Activated T-cell treated with anti-CD3 and anti-CD28 coated beads, Interleukin-2, amount 50 U/mL, for 4 hours (primary cell): ENCODE results near the gene HMGN2. TPM values are rescaled to one million over a fixed set of nuclear protein-coding genes. Genes with fewer than 3 reads are reported as not detected.

Experiments used
- ATAC-seq, 2 donors: fragments of 200-7000 bp; cut with Tn5 transposase; one replicate each; pipeline ENCODE4 v1.10.0; 2021
- DNase-seq: peaks from one replicate; pipeline ENCODE4 v3.0.0-alpha.2; 2020
- H3K27me3 Mint-ChIP-seq: one replicate; pipeline ENCODE4 v1.8.0; 2021; ENCODE audit warnings: low read depth, mixed read lengths
- H3K36me3 Mint-ChIP-seq: one replicate; pipeline ENCODE4 v1.8.0; 2022; ENCODE audit warnings: mixed read lengths; ENCODE audit not compliant: insufficient read depth
- H3K4me1 Mint-ChIP-seq: one replicate; pipeline ENCODE4 v1.8.0; 2021; ENCODE audit warnings: low read depth, mixed read lengths
- H3K4me3 Mint-ChIP-seq: one replicate; pipeline ENCODE4 v1.8.0; 2021; ENCODE audit warnings: mild to moderate bottlenecking, moderate library complexity, mixed read lengths
- H3K9me3 Mint-ChIP-seq: one replicate; pipeline ENCODE4 v1.8.0; 2021; ENCODE audit warnings: mixed read lengths
- total RNA-seq, 3 donors: library from RNA; stranded (reverse); gene quantifications; one replicate each; pipeline ENCODE4 v1.2.1, GENCODE V29; 2021

HMGN2 gene
- total RNA-seq, 3 donors from 2014 or later: 417 to 447 (median 437) TPM

DNA sequence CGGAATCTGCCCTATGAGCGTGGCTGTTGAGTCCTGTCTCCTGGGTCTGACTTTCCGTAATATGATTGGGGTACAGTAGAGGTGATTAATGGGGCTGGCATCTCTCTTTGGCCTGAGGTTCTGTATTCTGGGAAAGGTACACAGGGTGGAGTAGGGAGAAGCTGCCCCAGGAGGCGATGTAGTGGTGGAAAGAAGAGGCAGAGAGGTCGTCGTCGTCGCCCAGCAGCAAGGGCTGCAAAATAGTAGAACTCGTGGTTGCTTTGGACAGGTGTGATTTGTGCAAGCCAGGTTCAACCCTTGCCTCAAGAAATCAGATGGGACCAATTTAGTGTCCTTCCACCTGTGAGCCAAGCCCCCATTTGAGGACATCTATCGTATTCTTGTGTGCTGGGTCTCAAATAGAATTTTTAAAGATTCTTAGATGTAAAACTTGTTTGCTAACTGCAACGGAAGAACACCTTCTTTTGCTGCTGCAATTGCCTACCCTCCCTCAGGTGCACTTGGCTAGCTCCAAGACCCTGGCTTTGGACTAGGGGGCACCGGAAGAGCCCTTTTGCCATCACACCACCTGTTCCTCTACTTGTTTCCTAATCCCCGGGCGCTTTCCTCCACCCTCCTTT lies 1.3 kb upstream of the HMGN2 start:
- Mint-ChIP-seq H3K27me3 (no peaks in the 10 kb centered on the region), H3K36me3 (peaks cover 35% of the 10 kb centered on the region), H3K4me3 (peak overlapping the region; percentile 93), H3K4me1 (peaks cover 41% of the 10 kb centered on the region), H3K9me3 (no peaks in the 10 kb centered on the region)
- ATAC-seq (no peak), DNase-seq (no peak)

- Mint-ChIP-seq H3K27me3 (no peaks in the 10 kb centered on the region), H3K4me3 (peak overlapping the region; percentile 93), H3K4me1 (peaks cover 48% of the 10 kb centered on the region)
Measured at GRCh38 chr1:26471498-26472319, 531 bp upstream of the HMGN2 start.

GRCh38 chr1:26472901-26473845 lies 933 bp downstream of the HMGN2 start:
- ATAC-seq (peak; percentile 64 to 76), DNase-seq (peak; percentile 96)
- H3K9me3 Mint-ChIP-seq: no peaks in the 10 kb centered on the region
- H3K27me3 Mint-ChIP-seq: no peaks in the 10 kb centered on the region
- peak overlapping the region; percentile 89 for H3K4me3 Mint-ChIP-seq
- H3K36me3 Mint-ChIP-seq: peaks cover 38% of the 10 kb centered on the region
- peaks cover 50% of the 10 kb centered on the region for H3K4me1 Mint-ChIP-seq

More at GRCh38 chr1:26471498-26472319, 531 bp upstream of the HMGN2 start:
- ATAC-seq (peak; percentile 20 to 22), DNase-seq (peak; percentile 23)
- Mint-ChIP-seq H3K36me3 (peaks cover 40% of the 10 kb centered on the region), H3K9me3 (no peaks in the 10 kb centered on the region)

GRCh38 chr1:26474818-26475217 lies 2.6 kb downstream of the HMGN2 start:
- DNase-seq (no peak), ATAC-seq (no peak)
- H3K4me3 Mint-ChIP-seq: peak overlapping the region; percentile 89
- no peaks in the 10 kb centered on the region for H3K27me3 Mint-ChIP-seq
- peaks cover 53% of the 10 kb centered on the region for H3K4me1 Mint-ChIP-seq
- no peaks in the 10 kb centered on the region for H3K9me3 Mint-ChIP-seq
- peaks cover 39% of the 10 kb centered on the region for H3K36me3 Mint-ChIP-seq

GRCh38 chr1:26475989-26476388 lies 3.7 kb downstream of the HMGN2 start:
- no peaks in the 10 kb centered on the region for H3K27me3 Mint-ChIP-seq
- peaks cover 45% of the 10 kb centered on the region for H3K4me1 Mint-ChIP-seq
- no peak overlapping the region for H3K4me3 Mint-ChIP-seq
- H3K36me3 Mint-ChIP-seq: peaks cover 39% of the 10 kb centered on the region
- no peak for ATAC-seq
- DNase-seq: no peak
- H3K9me3 Mint-ChIP-seq: no peaks in the 10 kb centered on the region

DNA sequence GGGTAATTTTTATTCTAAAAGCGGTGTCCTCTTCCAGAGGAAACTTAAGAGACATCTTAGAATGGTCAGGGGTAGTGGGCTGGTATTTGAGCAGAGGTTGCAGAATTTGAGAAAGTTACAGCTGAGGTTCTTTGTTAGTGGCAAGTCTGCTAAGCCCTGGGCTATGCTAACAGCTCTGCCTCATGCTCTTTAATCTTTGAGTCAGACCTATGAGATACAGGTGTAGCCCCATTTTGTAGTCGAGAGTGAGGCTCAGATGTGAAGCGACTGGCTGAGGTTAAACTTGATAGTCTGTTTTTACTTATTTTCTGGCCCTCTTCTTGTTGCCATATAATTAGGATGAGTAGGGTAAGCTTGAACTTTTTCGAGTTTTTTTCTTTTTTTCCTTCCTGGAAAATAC lies 4.7 kb downstream of the HMGN2 start:
- ATAC-seq (no peak), DNase-seq (no peak)
- no peaks in the 10 kb centered on the region for H3K27me3 Mint-ChIP-seq
- no peaks in the 10 kb centered on the region for H3K9me3 Mint-ChIP-seq
- peaks cover 35% of the 10 kb centered on the region for H3K4me1 Mint-ChIP-seq
- no peak overlapping the region for H3K4me3 Mint-ChIP-seq
- peaks cover 39% of the 10 kb centered on the region for H3K36me3 Mint-ChIP-seq

- Mint-ChIP-seq H3K4me1 (peaks cover 35% of the 10 kb centered on the region), H3K36me3 (peaks cover 39% of the 10 kb centered on the region), H3K4me3 (no peak overlapping the region), H3K9me3 (no peaks in the 10 kb centered on the region), H3K27me3 (no peaks in the 10 kb centered on the region)
- DNase-seq (no peak), ATAC-seq (no peak)
Measured at GRCh38 chr1:26477446-26478152, 5.4 kb downstream of the HMGN2 start.

DNA sequence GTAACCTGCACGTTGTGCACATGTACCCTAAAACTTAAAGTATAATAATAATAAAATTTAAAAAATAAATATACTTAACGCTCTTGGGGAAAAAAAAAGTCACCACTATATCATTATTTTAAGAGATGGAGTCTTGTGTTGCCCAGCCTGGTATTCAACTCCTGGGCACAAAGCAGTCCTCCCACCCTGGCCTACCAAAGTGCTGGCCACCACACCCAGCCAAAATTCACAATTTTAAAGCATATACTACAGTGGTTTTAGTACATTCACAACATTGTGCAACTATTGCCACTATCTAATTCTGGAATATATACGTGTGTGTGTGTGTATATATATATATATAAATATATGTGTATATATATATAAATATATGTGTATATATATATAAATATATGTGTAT lies 5.9 kb downstream of the HMGN2 start:
- no peak for DNase-seq
- Mint-ChIP-seq H3K36me3 (peaks cover 37% of the 10 kb centered on the region), H3K4me3 (no peak overlapping the region), H3K9me3 (no peaks in the 10 kb centered on the region), H3K4me1 (peaks cover 38% of the 10 kb centered on the region), H3K27me3 (no peaks in the 10 kb centered on the region)
- ATAC-seq: no peak

DNA sequence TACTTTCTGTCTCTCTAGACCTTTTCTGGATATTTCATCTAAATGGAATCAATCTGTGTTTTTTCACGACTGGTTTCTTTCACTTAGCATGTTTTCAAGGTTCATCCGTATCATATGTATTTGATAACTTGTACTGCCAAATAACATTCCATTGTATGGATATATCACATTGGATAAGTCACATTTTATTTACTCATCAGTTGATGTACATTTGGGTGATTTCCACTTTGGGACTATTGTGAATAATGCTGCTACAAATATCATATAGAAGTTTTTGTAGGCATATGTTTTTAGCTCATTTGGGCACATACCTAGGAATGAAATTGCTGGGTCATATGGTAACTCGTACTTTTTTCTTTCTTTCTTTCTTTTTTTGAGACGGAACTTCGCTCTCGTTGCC lies 6.7 kb downstream of the HMGN2 start:
- ATAC-seq: no peak
- Mint-ChIP-seq H3K9me3 (no peaks in the 10 kb centered on the region), H3K27me3 (no peaks in the 10 kb centered on the region), H3K4me1 (peaks cover 29% of the 10 kb centered on the region), H3K36me3 (peaks cover 30% of the 10 kb centered on the region), H3K4me3 (no peak overlapping the region)
- DNase-seq: no peak

DNA sequence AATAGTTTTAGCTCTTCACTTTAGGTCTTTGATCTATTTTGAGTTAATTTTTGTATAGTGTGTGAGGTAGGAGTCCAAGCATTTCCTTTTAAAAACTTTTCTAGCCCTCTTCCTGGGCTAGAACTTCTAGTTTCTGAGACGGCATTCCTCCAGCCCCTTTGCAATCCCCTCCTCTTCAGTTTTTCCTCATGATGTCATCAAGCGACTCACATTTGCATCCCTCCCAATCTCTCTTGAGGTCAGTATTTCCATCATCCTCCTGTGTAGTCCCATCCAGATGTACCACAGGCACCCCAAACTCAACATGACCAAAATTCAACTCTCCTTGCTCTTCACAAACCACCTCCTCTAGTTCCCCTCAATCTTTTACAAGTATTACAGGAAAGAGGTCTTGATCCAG lies 10.7 kb downstream of the HMGN2 start:
- peaks cover 6% of the 10 kb centered on the region for H3K36me3 Mint-ChIP-seq
- DNase-seq (no peak), ATAC-seq (no peak)
- H3K4me3 Mint-ChIP-seq: no peak overlapping the region
- no peaks in the 10 kb centered on the region for H3K27me3 Mint-ChIP-seq
- peaks cover 8% of the 10 kb centered on the region for H3K4me1 Mint-ChIP-seq
- H3K9me3 Mint-ChIP-seq: no peaks in the 10 kb centered on the region

- Mint-ChIP-seq H3K9me3 (no peaks in the 10 kb centered on the region), H3K4me1 (peaks cover 5% of the 10 kb centered on the region), H3K36me3 (peaks cover 2% of the 10 kb centered on the region), H3K27me3 (no peaks in the 10 kb centered on the region), H3K4me3 (no peak overlapping the region)
- DNase-seq: no peak
- no peak for ATAC-seq
Measured at GRCh38 chr1:26483980-26484379, 11.7 kb downstream of the HMGN2 start.

DNA sequence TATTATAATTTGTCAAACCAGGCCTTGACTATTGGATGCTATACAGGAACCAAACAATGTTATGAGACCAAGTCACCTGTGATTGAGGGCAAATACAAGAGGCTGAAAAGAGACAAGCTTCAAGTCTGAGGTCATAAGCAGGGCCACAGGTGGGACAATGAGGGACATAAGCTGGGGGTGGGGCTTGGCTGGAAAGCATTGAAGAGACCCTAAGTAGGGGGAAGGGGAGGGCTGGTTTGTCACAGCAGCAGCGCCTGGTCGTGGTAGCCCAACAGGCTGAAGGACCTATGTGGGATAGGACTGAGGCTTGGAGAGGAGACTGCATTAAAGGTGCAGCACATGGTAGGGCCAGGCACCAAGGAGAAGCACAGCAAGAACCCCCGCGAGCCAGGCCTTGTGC lies 17.9 kb downstream of the HMGN2 start:
- DNase-seq (no peak), ATAC-seq (no peak)
- Mint-ChIP-seq H3K4me1 (no peaks in the 10 kb centered on the region), H3K9me3 (no peaks in the 10 kb centered on the region), H3K4me3 (no peak overlapping the region), H3K36me3 (no peaks in the 10 kb centered on the region), H3K27me3 (no peaks in the 10 kb centered on the region)

DNA sequence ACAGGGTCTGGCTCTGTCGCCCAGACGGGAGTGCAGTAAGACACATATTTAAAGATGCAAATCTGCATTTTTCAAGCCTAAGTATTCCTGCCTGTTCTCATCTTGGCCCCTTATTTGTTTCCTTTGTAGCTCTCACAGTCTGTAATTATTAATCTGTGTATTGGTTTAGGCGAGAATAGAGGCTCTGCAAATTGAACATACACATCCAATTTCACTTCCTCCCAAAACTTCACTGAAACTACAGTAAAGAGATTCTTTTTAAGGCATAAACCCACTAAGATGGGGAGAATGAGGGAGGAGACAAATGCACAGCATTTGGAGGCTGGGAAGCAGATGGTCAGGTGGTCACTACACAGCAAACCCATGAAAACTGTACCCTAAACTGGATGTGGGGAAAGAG lies 21.0 kb downstream of the HMGN2 start:
- no peak for DNase-seq
- H3K27me3 Mint-ChIP-seq: no peaks in the 10 kb centered on the region
- no peaks in the 10 kb centered on the region for H3K36me3 Mint-ChIP-seq
- no peaks in the 10 kb centered on the region for H3K9me3 Mint-ChIP-seq
- ATAC-seq: no peak
- no peak overlapping the region for H3K4me3 Mint-ChIP-seq
- no peaks in the 10 kb centered on the region for H3K4me1 Mint-ChIP-seq

GRCh38 chr1:26493938-26494337 lies 21.7 kb downstream of the HMGN2 start:
- Mint-ChIP-seq H3K36me3 (no peaks in the 10 kb centered on the region), H3K4me1 (peaks cover 2% of the 10 kb centered on the region), H3K9me3 (no peaks in the 10 kb centered on the region), H3K27me3 (no peaks in the 10 kb centered on the region), H3K4me3 (no peak overlapping the region)
- DNase-seq (no peak), ATAC-seq (no peak)
